ENCODE measurements around the gene CHIC2. TPM values are rescaled to one million over a fixed set of nuclear protein-coding genes. Genes with fewer than 3 reads are reported as not detected.

The CHIC2 gene
- total and polyA plus RNA-seq, 9 donors, result 13.9 to 23.6 (median 18.7) TPM

DNA sequence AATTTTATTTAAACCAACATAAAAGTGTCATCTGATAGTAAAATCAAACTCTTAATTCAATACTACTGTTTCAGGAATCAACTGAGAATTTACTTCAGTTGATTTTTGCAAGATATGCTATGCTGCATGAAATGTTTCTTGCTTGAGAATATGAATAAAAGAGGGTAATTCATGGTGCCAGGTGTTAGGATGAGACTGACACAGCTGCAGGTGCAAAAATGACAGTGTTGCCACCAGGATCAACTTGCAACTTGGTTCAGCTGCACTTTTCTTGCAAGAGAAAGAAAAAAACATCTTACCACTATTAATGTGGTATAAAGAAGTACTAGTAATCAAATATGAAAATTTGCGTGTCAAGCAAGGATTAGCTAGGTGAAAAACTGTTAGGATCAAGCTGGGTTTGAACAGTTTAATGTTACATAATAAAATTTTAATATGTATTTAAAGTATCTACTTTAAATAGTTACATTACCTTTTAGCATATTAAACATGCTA is 49.7 kb downstream of the CHIC2 start:
- no peak overlapping the region for H3K27ac ChIP-seq (ENCODE audit: low read length)
- H3K36me3 ChIP-seq (ENCODE audit: control insufficient read depth, insufficient read depth, low read length), result no peaks in the 10 kb centered on the region
- H3K9me3 ChIP-seq (replicated peaks; ENCODE audit: control insufficient read depth, low read depth, low read length), result no peaks in the 10 kb centered on the region
- WGBS (ENCODE audit: insufficient coverage), result no CpG with 5 or more reads among the region's 1 CpG
- no peaks in the 10 kb centered on the region for H3K27me3 ChIP-seq (ENCODE audit: control insufficient read depth, insufficient read depth, low read length)
- no peak overlapping the region for H3K4me3 ChIP-seq (ENCODE audit: low read length)
- no peaks in the 10 kb centered on the region for H3K4me1 ChIP-seq (ENCODE audit: control insufficient read depth, insufficient read depth, low read length)
- DNase-seq, result no peak

DNA sequence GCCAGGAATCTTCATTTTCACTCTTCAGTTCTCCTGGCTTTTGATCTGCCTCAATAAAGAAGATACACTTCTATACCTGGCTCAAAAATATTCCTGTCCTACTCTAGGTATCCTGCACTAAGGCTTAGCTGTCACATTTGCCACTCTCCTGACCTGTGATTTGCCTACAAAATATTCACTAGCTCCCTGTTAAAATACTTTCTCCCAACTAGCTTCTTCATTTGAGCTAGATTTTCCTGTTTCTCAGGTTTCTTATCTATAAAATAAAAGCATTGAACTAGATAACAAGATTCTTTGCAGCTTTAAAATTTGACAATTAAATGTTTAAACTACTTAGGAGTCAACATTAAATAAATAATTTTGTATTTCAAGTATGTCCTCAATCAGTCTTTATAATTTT is 53.2 kb downstream of the CHIC2 start:
- H3K9me3 ChIP-seq (replicated peaks; ENCODE audit: control insufficient read depth, low read depth, low read length), result no peaks in the 10 kb centered on the region
- H3K27ac ChIP-seq (ENCODE audit: low read length), result no peak overlapping the region
- no peak for DNase-seq
- no peaks in the 10 kb centered on the region for H3K4me1 ChIP-seq (ENCODE audit: control insufficient read depth, insufficient read depth, low read length)
- no peak overlapping the region for H3K4me3 ChIP-seq (ENCODE audit: low read length)
- H3K27me3 ChIP-seq (ENCODE audit: control insufficient read depth, insufficient read depth, low read length), result no peaks in the 10 kb centered on the region
- H3K36me3 ChIP-seq (ENCODE audit: control insufficient read depth, insufficient read depth, low read length), result no peaks in the 10 kb centered on the region

DNA sequence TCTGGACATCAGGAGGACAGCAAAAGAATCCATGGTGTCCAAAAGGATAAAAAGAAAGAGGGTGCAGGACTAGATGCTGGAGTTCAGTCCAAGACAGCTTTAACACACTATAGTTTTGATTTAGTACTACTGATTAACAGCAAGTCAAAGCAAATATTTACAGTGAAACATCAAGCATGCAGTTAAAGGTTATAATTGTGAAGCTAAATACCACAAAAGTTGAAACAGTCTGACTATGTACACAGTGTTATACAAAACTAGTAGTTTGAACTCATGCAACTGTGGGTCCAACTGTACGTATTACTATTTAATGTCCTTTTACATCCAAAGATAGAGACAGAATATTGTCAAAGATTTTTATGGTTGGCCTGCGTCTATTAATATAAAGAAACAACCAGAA is 57.6 kb downstream of the CHIC2 start:
- Histone ChIP-seq H3K9me3 (replicated peaks; ENCODE audit: control insufficient read depth, low read depth, low read length) (no peaks in the 10 kb centered on the region), H3K27me3 (ENCODE audit: control insufficient read depth, insufficient read depth, low read length) (no peaks in the 10 kb centered on the region), H3K4me1 (ENCODE audit: control insufficient read depth, insufficient read depth, low read length) (no peaks in the 10 kb centered on the region), H3K27ac (ENCODE audit: low read length) (no peak overlapping the region), H3K36me3 (ENCODE audit: control insufficient read depth, insufficient read depth, low read length) (no peaks in the 10 kb centered on the region), H3K4me3 (ENCODE audit: low read length) (no peak overlapping the region)
- WGBS (ENCODE audit: insufficient coverage), result no CpG with 5 or more reads among the region's 2 CpGs
- DNase-seq, result no peak

DNA sequence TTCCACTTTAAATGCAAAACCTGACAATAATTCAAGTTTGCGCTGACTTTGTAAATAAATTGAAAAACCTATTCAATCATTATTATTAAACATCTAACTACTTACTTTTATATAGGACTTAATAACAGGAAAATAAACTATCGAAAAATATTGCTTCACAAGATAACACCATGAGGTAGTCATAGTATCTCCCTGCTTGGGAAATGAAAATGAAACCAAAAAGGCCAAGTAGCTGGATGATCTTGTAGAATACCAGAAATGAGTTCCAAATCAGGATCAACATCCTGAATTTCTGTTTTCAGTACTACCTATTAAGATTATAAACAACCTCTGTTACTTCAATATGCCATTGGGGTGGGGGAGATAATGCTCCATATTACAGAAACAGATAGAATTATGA is 58.9 kb downstream of the CHIC2 start:
- Histone ChIP-seq H3K27ac (ENCODE audit: low read length) (no peak overlapping the region), H3K36me3 (ENCODE audit: control insufficient read depth, insufficient read depth, low read length) (no peaks in the 10 kb centered on the region), H3K4me1 (ENCODE audit: control insufficient read depth, insufficient read depth, low read length) (no peaks in the 10 kb centered on the region), H3K27me3 (ENCODE audit: control insufficient read depth, insufficient read depth, low read length) (no peaks in the 10 kb centered on the region), H3K4me3 (ENCODE audit: low read length) (no peak overlapping the region), H3K9me3 (replicated peaks; ENCODE audit: control insufficient read depth, low read depth, low read length) (no peaks in the 10 kb centered on the region)
- no CpG with 5 or more reads among the region's 2 CpGs for WGBS (ENCODE audit: insufficient coverage)
- DNase-seq, result peak; percentile 33

DNA sequence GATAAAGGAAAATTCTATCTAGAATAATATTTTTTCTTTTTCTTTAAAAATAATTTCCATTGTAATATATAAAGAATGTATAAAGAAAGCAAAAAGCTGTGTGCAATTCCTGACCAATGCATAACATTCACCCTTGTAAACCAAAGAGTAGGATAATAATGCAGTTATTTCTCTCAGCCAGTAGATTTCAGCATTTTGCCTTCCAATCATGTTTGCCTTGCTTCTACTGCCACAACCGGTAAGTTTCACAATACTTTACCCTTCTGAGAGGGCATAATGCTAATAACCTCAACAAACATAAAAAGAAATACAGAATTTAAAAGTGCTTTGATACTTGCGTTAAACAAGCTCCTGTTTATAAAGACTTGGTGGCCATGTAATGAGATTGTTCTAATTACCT is 59.9 kb downstream of the CHIC2 start:
- WGBS (ENCODE audit: insufficient coverage), result no CpG with 5 or more reads among the region's 2 CpGs
- Histone ChIP-seq H3K36me3 (ENCODE audit: control insufficient read depth, insufficient read depth, low read length) (no peaks in the 10 kb centered on the region), H3K4me1 (ENCODE audit: control insufficient read depth, insufficient read depth, low read length) (no peaks in the 10 kb centered on the region), H3K27me3 (ENCODE audit: control insufficient read depth, insufficient read depth, low read length) (no peaks in the 10 kb centered on the region), H3K4me3 (ENCODE audit: low read length) (no peak overlapping the region), H3K27ac (ENCODE audit: low read length) (no peak overlapping the region), H3K9me3 (replicated peaks; ENCODE audit: control insufficient read depth, low read depth, low read length) (no peaks in the 10 kb centered on the region)
- no peak for DNase-seq

DNA sequence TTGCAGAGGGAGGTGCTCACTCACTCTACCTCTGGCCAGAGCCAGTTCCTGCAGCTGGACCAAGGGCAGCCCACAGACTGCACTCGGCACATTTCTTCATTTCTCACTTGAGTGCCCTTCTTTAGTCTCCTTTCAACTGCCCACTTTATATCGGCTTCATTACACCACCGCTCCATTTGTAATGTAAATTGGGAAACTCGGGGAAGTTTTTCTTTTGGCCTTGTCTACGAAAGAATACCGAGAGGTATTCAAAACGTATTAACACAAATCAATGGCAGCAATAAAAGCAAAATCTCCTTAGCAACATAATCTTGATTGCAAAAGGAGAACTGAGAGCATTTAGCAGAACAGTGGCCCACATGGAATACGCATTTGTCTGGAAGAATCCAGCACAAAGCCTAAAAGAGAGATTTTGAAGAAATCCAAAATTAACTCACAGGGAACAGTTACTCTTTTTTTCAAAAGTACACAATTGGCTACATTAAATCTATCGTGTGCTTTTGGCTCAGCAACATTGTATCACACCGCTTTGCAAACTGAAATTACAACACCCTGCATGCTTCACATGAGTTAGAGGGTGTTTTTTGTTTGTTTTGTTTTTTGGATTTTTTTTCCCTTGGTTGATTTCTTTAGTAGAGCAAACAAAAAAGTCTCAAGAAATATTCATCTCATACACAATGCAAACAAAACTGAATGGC is 62.6 kb downstream of the CHIC2 start:
- Histone ChIP-seq H3K36me3 (ENCODE audit: control insufficient read depth, insufficient read depth, low read length) (no peaks in the 10 kb centered on the region), H3K27me3 (ENCODE audit: control insufficient read depth, insufficient read depth, low read length) (no peaks in the 10 kb centered on the region), H3K9me3 (replicated peaks; ENCODE audit: control insufficient read depth, low read depth, low read length) (no peaks in the 10 kb centered on the region), H3K27ac (ENCODE audit: low read length) (no peak overlapping the region), H3K4me1 (ENCODE audit: control insufficient read depth, insufficient read depth, low read length) (no peaks in the 10 kb centered on the region), H3K4me3 (ENCODE audit: low read length) (no peak overlapping the region)
- WGBS (ENCODE audit: insufficient coverage), result 50% methylated on average over 2 of the region's 10 CpGs
- peak; percentile 63 for DNase-seq

DNA sequence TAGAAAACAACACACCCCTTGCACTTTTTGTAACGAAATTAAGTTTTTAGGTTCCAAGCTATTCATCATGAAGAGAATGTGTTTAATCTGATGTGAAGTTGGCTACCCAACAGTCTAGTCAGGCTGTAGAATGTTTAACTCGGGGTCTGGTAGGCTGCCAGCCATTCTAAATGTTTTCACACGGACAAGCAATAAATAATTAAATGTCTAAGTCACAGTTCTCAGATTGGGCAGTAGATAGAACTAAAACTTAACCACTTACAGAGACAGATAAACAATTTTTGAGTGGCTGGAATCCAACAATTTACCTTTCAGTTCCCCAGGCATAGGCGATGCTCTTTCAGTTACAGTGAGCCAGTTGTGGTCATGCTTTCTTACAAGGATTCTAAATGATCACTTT is 66.5 kb downstream of the CHIC2 start:
- Histone ChIP-seq H3K4me1 (ENCODE audit: control insufficient read depth, insufficient read depth, low read length) (no peaks in the 10 kb centered on the region), H3K4me3 (ENCODE audit: low read length) (no peak overlapping the region), H3K27me3 (ENCODE audit: control insufficient read depth, insufficient read depth, low read length) (no peaks in the 10 kb centered on the region), H3K9me3 (replicated peaks; ENCODE audit: control insufficient read depth, low read depth, low read length) (no peaks in the 10 kb centered on the region), H3K36me3 (ENCODE audit: control insufficient read depth, insufficient read depth, low read length) (no peaks in the 10 kb centered on the region), H3K27ac (ENCODE audit: low read length) (no peak overlapping the region)
- no CpG with 5 or more reads among the region's 4 CpGs for WGBS (ENCODE audit: insufficient coverage)
- no peak for DNase-seq

DNA sequence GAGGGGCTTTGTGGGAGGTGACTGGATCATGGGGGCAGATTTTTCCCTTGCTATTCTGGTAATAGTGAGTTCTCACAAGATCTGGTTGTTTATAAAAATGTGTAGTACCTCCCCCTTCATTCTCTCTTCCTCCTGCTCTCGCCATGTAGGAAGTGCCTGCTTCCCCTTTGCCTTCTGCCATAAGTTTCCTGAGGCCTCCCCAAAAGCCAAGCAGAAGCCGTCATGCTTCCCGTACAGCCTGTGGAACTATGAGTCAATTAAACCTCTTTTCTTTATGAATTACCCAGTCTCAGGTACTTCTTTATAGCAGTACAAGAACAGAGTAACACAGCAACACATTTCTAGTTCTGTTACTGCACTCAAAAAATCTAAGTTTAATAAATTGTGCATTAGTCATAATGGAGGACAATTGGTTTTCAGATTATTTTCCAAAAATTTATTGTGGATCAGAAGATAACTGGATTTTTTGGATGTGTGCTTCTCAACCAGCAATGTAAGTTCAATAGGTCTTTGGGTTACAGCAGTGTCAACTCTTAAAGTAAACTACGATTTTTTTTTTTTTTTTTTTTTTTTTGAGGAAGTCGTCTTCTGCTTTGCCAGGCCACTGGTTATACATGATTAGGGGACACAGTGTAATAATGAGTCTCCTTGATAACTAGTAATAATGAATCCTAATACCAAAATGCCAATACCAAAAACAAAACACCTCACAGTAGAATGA is 69.9 kb downstream of the CHIC2 start:
- H3K9me3 ChIP-seq (replicated peaks; ENCODE audit: control insufficient read depth, low read depth, low read length), result no peaks in the 10 kb centered on the region
- 75% methylated on average over 2 of the region's 5 CpGs for WGBS (ENCODE audit: insufficient coverage)

DNA sequence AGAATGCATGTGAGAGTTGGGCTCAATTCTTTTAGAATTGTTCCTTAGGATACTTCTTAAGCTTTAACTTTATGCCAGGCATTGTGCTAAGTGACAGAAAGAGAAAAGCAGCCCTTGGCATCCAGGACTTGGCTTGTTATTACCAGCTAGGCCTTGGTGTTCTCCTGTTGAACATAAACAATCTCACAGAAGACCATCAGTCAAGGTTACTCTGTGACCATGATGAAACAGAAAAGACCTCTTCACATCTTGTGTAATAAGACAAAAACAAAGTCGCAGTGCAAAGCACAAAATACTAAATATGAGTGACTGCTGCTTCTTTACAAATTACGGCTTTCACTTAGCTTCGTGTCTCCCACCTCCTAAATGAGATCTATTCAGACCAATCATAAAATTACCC is 71.6 kb downstream of the CHIC2 start:
- 90% methylated on average over 3 of the region's 3 CpGs for WGBS (ENCODE audit: insufficient coverage)
- Histone ChIP-seq H3K27ac (ENCODE audit: low read length) (no peak overlapping the region), H3K4me3 (ENCODE audit: low read length) (no peak overlapping the region), H3K9me3 (replicated peaks; ENCODE audit: control insufficient read depth, low read depth, low read length) (no peaks in the 10 kb centered on the region), H3K27me3 (ENCODE audit: control insufficient read depth, insufficient read depth, low read length) (no peaks in the 10 kb centered on the region), H3K36me3 (ENCODE audit: control insufficient read depth, insufficient read depth, low read length) (no peaks in the 10 kb centered on the region), H3K4me1 (ENCODE audit: control insufficient read depth, insufficient read depth, low read length) (no peaks in the 10 kb centered on the region)
- no peak for DNase-seq

More for the DNA sequence above, 69.9 kb downstream of the CHIC2 start:
- Histone ChIP-seq H3K4me1 (ENCODE audit: control insufficient read depth, insufficient read depth, low read length) (no peaks in the 10 kb centered on the region), H3K36me3 (ENCODE audit: control insufficient read depth, insufficient read depth, low read length) (no peaks in the 10 kb centered on the region), H3K27ac (ENCODE audit: low read length) (no peak overlapping the region), H3K4me3 (ENCODE audit: low read length) (no peak overlapping the region), H3K27me3 (ENCODE audit: control insufficient read depth, insufficient read depth, low read length) (no peaks in the 10 kb centered on the region)
- no peak for DNase-seq

DNA sequence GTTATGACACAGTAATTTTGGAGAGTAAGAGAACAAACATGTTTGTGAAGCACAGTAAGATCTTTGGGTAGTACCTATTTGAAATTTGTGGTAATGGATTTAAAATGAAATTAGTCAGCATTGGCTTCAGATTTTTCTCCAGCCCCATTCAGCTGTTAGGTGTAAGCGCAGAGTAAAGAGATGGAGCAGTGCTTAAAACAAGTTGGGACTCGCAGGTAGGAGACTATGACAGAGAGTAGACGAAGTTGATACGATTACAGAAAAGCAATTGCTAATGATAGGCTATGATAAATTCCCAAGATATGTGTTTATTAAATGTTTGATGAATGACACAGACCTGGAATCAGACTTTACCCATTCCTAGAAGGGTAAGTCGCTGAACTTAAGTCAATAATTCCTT is 72.6 kb downstream of the CHIC2 start:
- 100% methylated on average over 2 of the region's 5 CpGs for WGBS (ENCODE audit: insufficient coverage)
- Histone ChIP-seq H3K27me3 (ENCODE audit: control insufficient read depth, insufficient read depth, low read length) (no peaks in the 10 kb centered on the region), H3K36me3 (ENCODE audit: control insufficient read depth, insufficient read depth, low read length) (no peaks in the 10 kb centered on the region), H3K4me3 (ENCODE audit: low read length) (no peak overlapping the region), H3K27ac (ENCODE audit: low read length) (no peak overlapping the region), H3K4me1 (ENCODE audit: control insufficient read depth, insufficient read depth, low read length) (no peaks in the 10 kb centered on the region), H3K9me3 (replicated peaks; ENCODE audit: control insufficient read depth, low read depth, low read length) (no peaks in the 10 kb centered on the region)
- DNase-seq, result no peak
